Measurements from ENCODE around the gene CCDC88B.
"Not testable (repeated sequence)": the region's sequence is repeated elsewhere in the genome, so short reads cannot be mapped to it uniquely, and the experiment has no call there.

The CCDC88B gene

DNA sequence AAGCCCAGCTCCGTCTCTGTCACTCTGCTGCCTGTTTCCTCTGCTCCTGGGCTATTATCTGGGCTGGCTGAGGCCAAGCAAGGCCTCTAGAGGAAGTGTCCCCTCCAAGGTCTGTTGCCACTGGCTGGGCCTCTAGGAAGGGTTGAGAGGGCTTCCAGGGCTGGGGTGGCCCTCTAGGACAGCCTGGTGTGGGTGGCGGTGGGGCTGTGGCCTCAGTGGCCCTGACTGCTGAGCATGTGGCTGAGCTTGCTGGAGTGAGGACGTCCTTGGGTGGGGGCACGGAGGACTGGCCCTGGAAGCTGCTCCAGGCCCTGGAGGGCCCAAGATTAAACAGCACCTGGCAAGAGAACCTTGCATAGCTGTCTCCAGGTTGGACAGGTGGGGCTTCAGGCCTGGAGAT is 16.0 kb upstream of the CCDC88B start:
- DNase-seq = not testable (repeated sequence)

DNA sequence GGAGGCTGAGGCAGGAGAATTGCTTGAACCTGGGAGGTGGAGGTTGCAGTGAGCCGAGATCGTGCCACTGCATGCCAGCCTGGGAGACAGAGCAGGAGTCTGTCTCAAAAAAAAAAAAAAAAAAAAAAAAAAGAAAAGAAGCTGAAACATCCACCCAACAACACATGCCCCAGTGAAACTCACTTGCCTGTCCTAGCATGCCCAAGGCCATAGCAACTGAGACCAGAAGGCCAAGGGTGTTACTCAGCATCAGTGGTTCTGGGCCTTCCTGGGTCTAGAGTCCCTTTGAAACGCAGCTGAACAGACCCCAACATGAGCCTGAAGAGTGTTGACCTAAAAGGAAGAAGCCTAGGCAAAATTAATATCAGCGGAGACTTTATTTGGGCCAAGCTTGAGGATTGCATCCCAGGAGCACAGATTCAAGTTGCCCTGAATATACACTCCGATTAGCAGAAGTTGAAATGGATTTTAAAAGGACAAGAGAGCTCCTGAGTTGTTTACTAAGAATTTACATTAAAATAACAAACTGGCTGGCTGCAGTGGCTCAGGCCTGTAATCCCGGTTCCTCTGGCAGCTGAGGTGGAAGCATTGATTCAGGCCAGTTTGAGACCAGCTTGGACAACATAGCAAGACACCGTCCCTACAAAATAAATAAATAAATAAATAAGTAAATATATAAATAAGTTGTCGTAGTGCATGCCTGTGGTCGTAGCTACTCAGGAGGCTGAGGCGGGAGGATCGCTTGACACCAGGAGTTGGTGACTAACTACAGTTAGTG is 15.1 kb upstream of the CCDC88B start:
- no peak for DNase-seq

GRCh38 chr11:64327375-64327774 is 12.6 kb upstream of the CCDC88B start:
- DNase-seq = no peak

GRCh38 chr11:64327993-64328392 is 12.0 kb upstream of the CCDC88B start:
- DNase-seq = no peak

DNA sequence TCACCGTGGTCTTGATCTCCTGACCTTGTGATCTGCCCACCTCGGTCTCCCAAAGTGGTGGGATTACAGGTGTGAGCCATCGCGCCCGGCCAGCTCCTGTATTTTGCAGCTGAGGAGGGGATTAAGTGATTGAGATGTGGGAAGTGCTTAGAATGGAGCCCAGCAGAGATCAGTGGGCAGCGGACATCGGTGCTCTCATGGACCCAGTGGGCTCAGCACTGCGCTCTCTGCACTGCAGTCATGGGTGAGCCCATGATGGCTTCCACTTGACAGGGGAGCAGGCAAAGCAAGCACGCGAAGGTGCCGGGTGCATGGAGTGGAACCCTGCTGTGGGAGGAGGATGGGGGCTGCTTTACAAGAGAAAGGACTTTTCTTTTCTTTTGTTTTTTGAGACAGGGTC is 9.1 kb upstream of the CCDC88B start:
- no peak for DNase-seq

DNA sequence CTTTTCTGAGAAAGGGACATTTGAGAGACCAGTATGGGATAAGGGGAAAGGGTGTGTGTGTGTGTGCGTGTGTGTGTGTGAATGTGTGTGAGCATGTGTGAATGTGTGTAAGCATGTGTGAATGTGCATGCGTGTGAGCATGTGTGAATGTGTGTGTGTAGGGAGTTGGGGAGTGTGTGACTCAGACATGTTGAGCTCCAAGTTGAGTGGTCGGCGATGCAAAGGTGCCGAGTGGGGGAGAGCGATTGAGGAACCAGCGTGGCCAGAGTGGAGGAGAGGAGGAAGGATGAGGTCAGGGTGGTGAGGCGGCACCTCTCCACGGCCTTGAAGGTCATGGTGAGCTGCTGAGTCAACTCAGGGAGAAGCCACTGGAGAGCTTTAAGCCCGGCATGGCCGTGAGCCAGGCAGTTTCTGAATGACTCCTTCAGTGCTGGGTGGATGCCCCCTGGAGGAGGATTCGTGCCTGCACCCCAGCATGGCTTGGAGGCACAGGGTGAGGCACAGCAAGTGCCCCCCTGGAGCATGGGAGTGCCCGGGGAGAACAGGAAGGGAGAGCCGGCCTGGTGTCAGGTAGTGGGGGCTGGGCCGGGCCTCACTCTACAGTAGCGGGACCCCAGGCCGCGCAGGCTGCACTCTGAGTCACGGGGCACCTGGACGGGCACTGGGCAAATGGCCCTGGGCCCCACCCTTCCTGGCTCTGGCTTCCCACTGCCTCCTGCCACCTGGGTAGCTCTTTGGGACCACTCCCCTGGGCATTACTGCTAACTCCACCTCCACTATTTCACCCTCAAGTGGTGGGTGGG is 8.2 kb upstream of the CCDC88B start:
- peak; percentile 84 for DNase-seq

GRCh38 chr11:64333556-64333955 is 6.4 kb upstream of the CCDC88B start:
- DNase-seq = no peak

DNA sequence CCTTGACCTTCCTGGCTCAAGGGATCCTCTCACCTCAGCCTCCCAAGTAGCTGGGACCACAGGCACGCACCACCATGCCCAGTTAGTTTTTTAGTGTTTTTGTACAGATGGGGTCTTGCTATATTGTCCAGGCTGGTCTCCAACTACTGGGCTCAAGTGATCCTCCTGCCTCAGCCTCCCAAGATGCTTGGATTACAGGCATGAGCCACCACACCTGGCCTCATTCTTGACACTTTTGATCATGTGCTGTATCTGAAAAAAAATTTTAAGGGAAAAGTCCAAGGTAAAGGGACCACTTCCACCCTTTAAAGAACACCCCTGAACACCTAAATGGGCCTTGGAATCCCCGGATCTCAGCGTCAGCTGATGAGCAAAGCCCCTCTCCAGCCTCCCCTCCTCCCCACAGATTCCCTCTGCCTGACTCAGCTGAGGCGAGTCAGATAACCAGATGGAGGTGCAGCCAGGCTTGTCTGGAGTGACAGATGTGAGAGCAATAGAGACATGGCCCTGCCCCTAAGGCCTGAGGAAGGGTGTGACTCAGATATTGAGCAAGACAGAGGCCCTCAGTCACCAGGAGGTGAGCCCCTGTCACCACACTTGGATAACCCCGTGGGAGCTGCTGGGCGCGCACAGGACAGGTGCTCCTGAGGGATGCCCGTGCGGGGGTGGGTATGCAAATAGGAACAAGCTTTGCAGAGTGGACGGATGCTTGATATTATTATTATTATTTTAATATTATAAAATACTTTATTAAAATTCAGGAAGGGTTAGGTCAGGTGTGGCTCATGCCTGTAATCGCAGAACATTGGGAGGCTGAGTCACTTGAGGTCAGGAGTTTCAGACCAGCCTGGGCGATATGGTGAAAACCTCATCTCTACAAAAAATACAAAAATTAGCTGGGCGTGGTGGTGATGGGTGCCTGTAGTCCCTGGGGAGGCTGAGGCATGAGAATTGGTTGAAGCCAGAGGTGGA is 5.0 kb upstream of the CCDC88B start:
- DNase-seq = peak; percentile 88

DNA sequence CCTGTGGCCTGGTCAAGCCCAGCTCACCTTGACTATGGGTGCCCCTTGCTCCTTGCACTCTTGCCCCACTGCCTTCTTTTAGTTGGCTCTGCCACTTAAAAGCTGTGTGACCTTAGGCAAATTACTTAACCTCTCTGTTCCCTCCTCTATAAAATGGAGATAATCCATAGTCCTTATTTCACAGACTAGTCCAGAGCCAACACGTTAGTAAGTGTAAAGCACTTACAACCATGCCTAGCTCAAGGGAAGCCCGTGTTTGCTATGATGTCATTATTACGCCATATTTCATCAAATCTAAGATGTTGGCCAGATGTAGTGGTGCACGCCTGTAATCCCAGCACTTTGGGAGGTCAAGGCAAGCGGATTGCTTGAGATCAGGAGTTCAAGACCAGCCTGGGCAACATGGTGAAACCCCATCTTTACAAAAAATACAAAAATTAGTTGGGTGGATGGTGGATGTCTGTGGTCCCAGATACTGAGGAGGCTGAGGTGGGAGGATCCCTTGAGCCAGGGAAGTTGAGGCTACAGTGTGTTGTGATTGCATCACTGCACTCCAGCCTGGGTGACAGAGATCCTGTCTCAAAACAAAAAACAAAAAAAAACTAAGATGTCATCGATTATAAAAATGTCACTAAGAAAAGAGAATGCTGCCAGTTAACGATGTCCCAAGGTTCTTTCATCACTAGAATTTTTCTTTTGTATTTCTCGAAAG is 2.3 kb upstream of the CCDC88B start:
- no peak for DNase-seq

DNA sequence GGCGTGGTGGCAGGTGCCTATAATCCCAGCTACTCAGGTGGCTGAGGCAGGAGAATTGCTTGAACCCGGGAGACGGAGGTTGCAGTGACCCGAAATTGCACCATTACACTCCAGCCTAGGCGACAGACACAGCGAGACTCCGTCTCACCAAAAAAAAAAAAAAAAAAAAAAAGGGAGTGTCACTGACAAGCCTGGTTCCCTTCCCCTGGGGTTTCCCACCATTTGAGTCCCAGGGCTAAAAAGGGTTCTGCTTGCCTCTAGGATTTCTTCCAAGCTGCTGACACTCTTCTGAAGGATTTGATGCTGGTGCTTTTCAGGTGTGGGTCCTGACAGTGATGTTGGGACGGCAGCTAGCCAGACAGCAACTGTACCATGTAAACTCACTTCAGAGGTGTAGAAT is 1.3 kb upstream of the CCDC88B start:
- DNase-seq = no peak

GRCh38 chr11:64339286-64339685 is 718 bp upstream of the CCDC88B start:
- DNase-seq = no peak

DNA sequence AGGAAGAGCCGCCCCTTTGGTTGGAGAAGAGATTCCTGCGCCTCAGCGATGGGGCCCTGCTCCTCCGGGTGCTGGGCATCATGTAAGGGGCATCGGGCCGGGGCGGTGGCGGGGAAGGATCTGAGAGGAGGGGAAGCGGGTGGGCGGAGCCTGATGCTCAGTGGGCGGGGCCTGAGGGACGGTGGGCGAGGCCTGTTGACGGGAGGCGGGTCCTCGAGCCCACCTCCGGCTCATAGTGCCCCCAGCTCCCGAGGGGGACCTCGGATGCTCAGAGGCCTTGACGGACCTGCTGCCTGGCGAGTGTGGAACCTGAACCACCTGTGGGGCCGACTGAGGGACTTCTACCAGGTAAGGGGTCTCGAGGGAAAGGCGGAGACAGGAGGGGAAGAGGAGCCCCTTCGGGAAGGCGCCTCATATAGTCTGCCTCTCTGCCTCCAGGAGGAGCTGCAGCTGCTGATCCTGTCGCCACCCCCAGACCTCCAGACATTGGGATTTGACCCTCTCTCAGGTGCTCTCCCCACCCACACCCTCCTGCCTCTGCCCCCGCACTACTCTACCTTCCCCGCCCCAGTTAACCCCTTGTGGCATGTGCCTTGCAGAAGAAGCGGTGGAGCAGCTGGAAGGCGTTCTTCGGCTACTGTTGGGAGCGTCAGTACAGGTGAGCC is 799 bp downstream of the CCDC88B start:
- DNase-seq = no peak

- no peak for DNase-seq
These were observed 1.4 kb downstream of the CCDC88B start for GRCh38 chr11:64341429-64341828.

- peak; percentile 87 for DNase-seq
These were observed 2.1 kb downstream of the CCDC88B start for GRCh38 chr11:64341851-64342791.

DNA sequence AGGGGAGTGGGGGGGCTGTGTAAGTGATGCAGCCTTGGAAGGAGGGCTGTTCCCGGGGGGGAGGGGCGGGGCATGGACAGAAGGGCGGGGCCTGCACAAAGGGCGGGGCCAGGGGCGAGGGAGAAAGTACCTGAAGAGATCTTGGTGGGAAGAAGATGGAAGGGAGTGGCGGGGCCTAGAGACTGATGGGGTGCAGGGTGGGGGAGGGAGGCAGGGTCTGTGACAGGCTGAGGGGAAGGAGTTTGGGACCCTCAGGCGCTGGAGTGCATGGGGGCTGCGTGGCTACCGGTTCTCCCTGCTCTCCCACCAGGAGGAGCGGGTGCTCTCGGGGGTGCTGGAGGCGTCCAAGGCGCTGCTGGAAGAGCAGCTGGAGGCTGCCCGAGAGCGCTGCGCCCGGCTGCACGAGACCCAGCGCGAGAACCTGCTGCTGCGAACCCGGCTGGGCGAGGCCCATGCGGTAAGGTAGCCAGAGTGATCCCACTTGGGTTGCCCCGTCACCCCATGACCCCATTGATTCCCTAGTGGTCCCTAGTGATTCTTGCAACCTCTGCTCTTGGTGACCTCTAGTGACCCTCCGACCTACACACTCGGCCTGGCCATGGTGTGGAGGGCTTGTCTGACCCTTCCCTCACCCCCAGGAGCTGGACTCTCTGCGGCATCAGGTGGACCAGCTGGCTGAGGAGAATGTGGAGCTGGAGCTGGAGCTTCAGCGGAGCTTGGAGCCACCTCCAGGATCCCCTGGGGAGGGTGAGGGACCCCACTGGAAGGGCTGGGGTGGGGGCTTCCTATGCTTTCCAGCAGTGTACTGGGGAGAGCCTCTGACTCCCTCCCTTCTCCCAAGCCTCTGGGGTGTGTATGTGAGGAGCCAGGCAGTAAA is 3.1 kb downstream of the CCDC88B start:
- DNase-seq = no peak

GRCh38 chr11:64343767-64344559 is 4.0 kb downstream of the CCDC88B start:
- DNase-seq = no peak

- no peak for DNase-seq
These were observed 4.8 kb downstream of the CCDC88B start for GRCh38 chr11:64344787-64345186.

DNA sequence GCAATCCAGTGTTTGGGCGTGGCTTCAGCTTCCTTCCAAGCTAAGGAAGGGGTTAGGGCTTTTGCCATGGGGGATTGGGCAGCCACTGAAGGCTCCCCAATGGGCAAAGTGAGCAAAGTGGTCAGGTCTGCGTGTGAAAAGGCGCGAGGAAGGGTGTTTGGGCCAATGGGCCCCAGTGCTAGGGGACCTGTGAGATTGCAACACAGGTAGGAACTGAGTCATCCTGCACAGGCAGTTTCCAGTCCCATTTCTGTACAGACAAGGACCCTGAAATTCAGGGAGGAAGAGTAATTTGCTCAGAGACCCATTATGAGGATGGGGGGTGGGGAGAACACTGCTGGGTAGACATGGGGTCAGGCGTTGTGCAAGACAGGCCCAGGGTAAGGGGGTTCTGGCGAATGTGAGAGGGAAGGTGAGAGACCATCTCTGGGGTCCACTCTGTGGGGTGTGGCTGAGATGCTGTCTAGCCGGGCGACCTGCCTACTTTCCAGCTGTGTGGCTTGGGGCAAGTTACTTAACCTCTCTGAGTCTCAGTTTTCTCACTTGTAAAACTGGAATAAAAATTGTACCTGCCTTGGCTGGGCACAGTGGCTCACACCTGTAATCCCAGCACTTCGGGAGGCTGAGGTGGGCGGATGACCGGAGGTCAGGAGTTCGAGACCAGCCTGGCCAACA is 7.3 kb downstream of the CCDC88B start:
- no peak for DNase-seq

Measured in fibroblast of skin of scalp (primary cell).